Subcutaneous adipose tissue (tissue), 4 donors: Measurements from ENCODE around the gene ESR2. TPM values are rescaled to one million over a fixed set of nuclear protein-coding genes. Genes with fewer than 3 reads are reported as not detected.

Experiments
- CTCF ChIP-seq: fragments of 450-650 bp; IDR thresholded peaks from one replicate; pipeline ENCODE4 v1.5.1; 2016; ENCODE audit warnings: low read depth, mild to moderate bottlenecking, control low read depth, antibody characterized with exemption, moderate library complexity
- total RNA-seq, 4 donors: library from RNA; depleted of rRNA; stranded (reverse); fragments of >200 nt; gene quantifications; one replicate each; pipeline ENCODE4 v1.1.0, GENCODE V29; 2016

ESR2 gene
- total RNA-seq, 4 donors from 2014 or later: 1.1 to 21.5 (median 3.9) TPM

GRCh38 chr14:64061706-64062105 is 232.5 kb downstream of the ESR2 start:
- no peak for TF ChIP-seq CTCF

- no peak for TF ChIP-seq CTCF
Observed at GRCh38 chr14:64061115-64061514, 233.1 kb downstream of the ESR2 start.

- TF ChIP-seq CTCF: no peak
Observed at GRCh38 chr14:64060648-64061096, 233.5 kb downstream of the ESR2 start.

- TF ChIP-seq CTCF: no peak
Observed at GRCh38 chr14:64060199-64060545, 234.0 kb downstream of the ESR2 start.

- TF ChIP-seq CTCF: no peak
Observed at GRCh38 chr14:64059454-64060198, 234.5 kb downstream of the ESR2 start.

- no peak for TF ChIP-seq CTCF
Observed at GRCh38 chr14:64053694-64054669, 240.2 kb downstream of the ESR2 start.
